ENCODE measurements around the gene CTXND1.

- TF ChIP-seq TEAD4 (IDR thresholded peaks at IDR 0.05) (no peak), REST (IDR thresholded peaks at IDR 0.05; ENCODE audit: low read depth) (no peak), CREB1 (IDR thresholded peaks at IDR 0.05; ENCODE audit: low read depth) (no peak), TAF1 (IDR thresholded peaks at IDR 0.05; ENCODE audit: low read depth) (no peak), RAD21 (IDR thresholded peaks at IDR 0.05; ENCODE audit: low read depth) (no peak), CEBPB (IDR thresholded peaks at IDR 0.05) (no peak), YY1 (IDR thresholded peaks at IDR 0.05; ENCODE audit: low read depth) (no peak)
Measured at GRCh38 chr15:80186066-80186465, 65.9 kb downstream of the CTXND1 start.

Data from Ishikawa (cell line).